Breast epithelium (tissue), 4 donors: Measurements from ENCODE around the gene SPDYE4. TPM values are rescaled to one million over a fixed set of nuclear protein-coding genes. Genes with fewer than 3 reads are reported as not detected.

Source experiments
- DNase-seq, 2 donors: peaks; one replicate each; pipeline ENCODE4 v3.0.0-alpha.2; 2019; ENCODE audit warnings: low spot score in 2 of 2
- H3K27ac ChIP-seq, 2 donors: fragments of 200-600 bp; sonication (generic) in 1 of 2; one replicate each; pipeline ENCODE4 v1.5.1; 2016 to 2019; ENCODE audit warnings: mild to moderate bottlenecking in 1 of 2
- H3K27me3 ChIP-seq, 2 donors: fragments of 200-600 bp; sonication (generic) in 1 of 2; one replicate each; pipeline versions ENCODE4 v1.5.1 to v1.6.0; 2017 to 2019; ENCODE audit warnings: control low read depth in 1 of 2, mild to moderate bottlenecking in 1 of 2
- H3K36me3 ChIP-seq: fragments of 200-600 bp; one replicate; pipeline ENCODE4 v1.5.1; 2019
- H3K4me1 ChIP-seq, 2 donors: fragments of 200-600 bp; sonication (generic); one replicate each; pipeline ENCODE4 v1.5.1; 2016 to 2019; ENCODE audit warnings: control low read depth in 1 of 2
- H3K4me3 ChIP-seq, 3 donors: fragments of 200-600 bp; sonication (generic); 1 replicate in 2 of 3; 2 replicates in 1 of 3; pipeline ENCODE4 v1.5.1; 2016 to 2019; ENCODE audit warnings: mild to moderate bottlenecking in 3 of 3, moderate library complexity in 2 of 3
- H3K9me3 ChIP-seq, 2 donors: fragments of 200-600 bp; sonication (generic) in 1 of 2; one replicate each; pipeline ENCODE4 v1.5.1; 2016 to 2019; ENCODE audit warnings: control low read depth in 1 of 2
- CTCF ChIP-seq, 3 donors: fragments of 450-650 bp; IDR thresholded peaks; one replicate each; pipeline ENCODE4 v1.5.1; 2016 to 2017; ENCODE audit warnings: antibody characterized with exemption in 3 of 3, mild to moderate bottlenecking in 3 of 3, moderate library complexity in 3 of 3
- POLR2A ChIP-seq: fragments of 450-650 bp; IDR thresholded peaks from one replicate; pipeline ENCODE4 v1.6.1; 2016; ENCODE audit warnings: antibody characterized with exemption, mild to moderate bottlenecking, moderate library complexity
- POLR2AphosphoS5 ChIP-seq, 3 donors: sonication (generic); formaldehyde crosslinking; IDR thresholded peaks; one replicate each; pipeline ENCODE4 v1.6.1; 2017; ENCODE audit warnings: antibody characterized with exemption in 3 of 3
- intact Hi-C: fragments of 100-400 bp; cut with DNase I; formaldehyde crosslinking; loops from one replicate; pipeline ENCODE4 v1.15.1; 2023; ENCODE audit warnings: low total_unique reads
- total RNA-seq, 3 donors: library from RNA; depleted of rRNA; stranded (reverse); fragments of >200 nt; gene quantifications; one replicate each; pipeline ENCODE4 v1.1.0, GENCODE V29; 2016

The SPDYE4 gene
- total RNA-seq, 3 donors from 2014 or later = not detected

GRCh38 chr17:8744086-8744785 lies 14.1 kb downstream of the SPDYE4 start:
- DNase-seq = no peak
- no peaks in the 10 kb centered on the region for H3K36me3 ChIP-seq
- intact Hi-C loops = loop anchor here (10.0 kb wide), 1 partner anchor 339 kb away; no protein-coding TSS in a partner anchor
- no peaks in the 10 kb centered on the region for H3K4me1 ChIP-seq
- no peak overlapping the region for H3K27ac ChIP-seq
- no peak overlapping the region for H3K4me3 ChIP-seq
- no peak for TF ChIP-seq POLR2AphosphoS5 (IDR thresholded peaks at IDR 0.05)
- TF ChIP-seq CTCF (IDR thresholded peaks at IDR 0.05) = no peak
- TF ChIP-seq POLR2A = no peak
- H3K9me3 ChIP-seq = no peaks in the 10 kb centered on the region
- no peaks in the 10 kb centered on the region for H3K27me3 ChIP-seq

- Histone ChIP-seq H3K27ac (no peak overlapping the region), H3K9me3 (no peaks in the 10 kb centered on the region), H3K27me3 (no peaks in the 10 kb centered on the region), H3K4me3 (no peak overlapping the region), H3K4me1 (no peaks in the 10 kb centered on the region), H3K36me3 (no peaks in the 10 kb centered on the region)
- intact Hi-C loops = loop anchor here (10.0 kb wide), 1 partner anchor 338 kb away; no protein-coding TSS in a partner anchor
- TF ChIP-seq POLR2A (no peak), CTCF (IDR thresholded peaks at IDR 0.05) (no peak), POLR2AphosphoS5 (IDR thresholded peaks at IDR 0.05) (no peak)
- no peak for DNase-seq
These were observed 15.5 kb downstream of the SPDYE4 start for GRCh38 chr17:8742819-8743218.

GRCh38 chr17:8742274-8742673 lies 16.1 kb downstream of the SPDYE4 start:
- no peaks in the 10 kb centered on the region for H3K9me3 ChIP-seq
- TF ChIP-seq POLR2A = no peak
- H3K36me3 ChIP-seq = no peaks in the 10 kb centered on the region
- no peak overlapping the region for H3K4me3 ChIP-seq
- H3K27ac ChIP-seq = no peak overlapping the region
- no peaks in the 10 kb centered on the region for H3K27me3 ChIP-seq
- H3K4me1 ChIP-seq = no peaks in the 10 kb centered on the region
- intact Hi-C loops = loop anchor here (10.0 kb wide), 1 partner anchor 337 kb away; no protein-coding TSS in a partner anchor
- DNase-seq = no peak

- TF ChIP-seq POLR2AphosphoS5 (IDR thresholded peaks at IDR 0.05) (no peak), CTCF (IDR thresholded peaks at IDR 0.05) (no peak), POLR2A (no peak)
- DNase-seq = no peak
- Histone ChIP-seq H3K9me3 (no peaks in the 10 kb centered on the region), H3K4me1 (no peaks in the 10 kb centered on the region), H3K27ac (no peak overlapping the region), H3K27me3 (no peaks in the 10 kb centered on the region), H3K36me3 (no peaks in the 10 kb centered on the region), H3K4me3 (no peak overlapping the region)
- intact Hi-C loops = loop anchor here (10.0 kb wide), 1 partner anchor 337 kb away; no protein-coding TSS in a partner anchor
These were observed 16.6 kb downstream of the SPDYE4 start for GRCh38 chr17:8741771-8742170.

GRCh38 chr17:8741366-8741765 lies 17.0 kb downstream of the SPDYE4 start:
- Histone ChIP-seq H3K4me1 (no peaks in the 10 kb centered on the region), H3K9me3 (no peaks in the 10 kb centered on the region), H3K36me3 (no peaks in the 10 kb centered on the region), H3K27ac (no peak overlapping the region), H3K4me3 (no peak overlapping the region), H3K27me3 (no peaks in the 10 kb centered on the region)
- DNase-seq = no peak
- intact Hi-C loops = loop anchor here (10.0 kb wide), 1 partner anchor 337 kb away; no protein-coding TSS in a partner anchor
- no peak for TF ChIP-seq POLR2A
- no peak for TF ChIP-seq CTCF (IDR thresholded peaks at IDR 0.05)
- no peak for TF ChIP-seq POLR2AphosphoS5 (IDR thresholded peaks at IDR 0.05)
